Glomerular endothelial cell (primary cell): Measurements from ENCODE around the gene PXDC1. TPM values are rescaled to one million over a fixed set of nuclear protein-coding genes. Genes with fewer than 3 reads are reported as not detected.
"Not testable (repeated sequence)": the region's sequence is repeated elsewhere in the genome, so short reads cannot be mapped to it uniquely, and the experiment has no call there.

Experiments
- DNase-seq: peaks from one replicate; pipeline ENCODE4 v3.0.0-alpha.2; 2011; ENCODE audit warnings: low read depth, low spot score; ENCODE audit errors: extremely low read depth
- total RNA-seq: library from RNA; depleted of rRNA; stranded (reverse); fragments of >200 nt; gene quantifications from 2 replicates; pipeline ENCODE4 v1.2.3, GENCODE V29; 2015

The PXDC1 gene
- total RNA-seq, 1 donor from 2014 or later, result 257 TPM

DNA sequence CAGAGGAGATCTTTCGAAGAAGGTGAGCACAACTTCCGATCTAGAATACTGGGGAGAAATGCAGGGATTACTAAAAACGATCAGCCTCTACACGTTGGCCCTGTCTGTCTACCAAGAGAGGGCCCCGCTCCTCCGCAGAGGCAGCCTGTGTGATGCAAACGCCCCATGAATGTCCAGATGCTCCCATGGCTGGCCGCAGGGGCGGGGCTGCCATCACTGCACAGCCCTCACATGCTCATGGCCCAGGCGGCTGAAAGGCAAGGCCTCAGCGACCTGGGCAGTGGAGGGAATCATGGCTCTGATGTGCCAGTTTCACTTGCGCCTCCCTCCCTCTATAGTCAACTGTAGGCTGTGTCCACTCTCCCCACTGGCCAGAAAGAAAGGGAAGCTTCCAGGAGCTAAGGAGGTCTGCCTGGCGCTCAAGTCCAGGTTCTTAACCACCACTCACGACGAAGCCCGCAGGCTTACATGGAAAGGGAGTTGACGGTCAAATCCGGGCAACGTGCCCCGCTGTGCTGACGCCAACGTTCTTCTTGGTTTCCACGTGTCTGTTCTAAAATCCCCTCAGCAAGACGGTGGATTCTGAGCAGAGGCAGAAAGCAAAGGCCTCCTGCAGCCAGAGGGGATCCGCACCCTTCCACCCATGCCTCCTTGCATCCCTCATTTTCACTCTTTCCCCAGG is 14.2 kb downstream of the PXDC1 start:
- no peak for DNase-seq

DNA sequence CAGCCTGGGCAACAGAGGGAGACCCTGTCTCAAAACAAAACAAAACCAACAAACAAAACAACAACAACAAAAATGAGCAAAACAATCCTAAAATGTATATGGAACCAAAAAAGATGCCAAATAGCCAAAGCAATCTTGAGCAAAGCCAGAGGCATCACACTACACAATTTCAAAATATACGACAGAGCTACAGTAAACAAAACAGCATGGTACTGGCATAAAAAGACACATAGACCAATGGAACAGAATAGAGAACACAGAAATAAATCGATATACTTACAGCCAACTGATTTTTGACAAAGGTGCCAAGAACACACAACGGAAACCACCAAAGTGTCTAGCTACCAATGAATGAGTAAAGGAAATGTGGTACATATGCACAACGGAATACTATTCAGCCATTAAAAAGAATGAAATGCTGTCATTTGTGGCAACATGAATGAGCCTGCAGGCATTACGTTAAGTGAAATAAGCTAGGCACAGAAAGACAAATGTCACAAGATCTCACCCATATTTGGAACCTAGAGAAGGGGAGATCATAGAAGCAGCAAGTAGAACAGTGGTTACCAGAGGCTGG is 16.4 kb downstream of the PXDC1 start:
- no peak for DNase-seq

DNA sequence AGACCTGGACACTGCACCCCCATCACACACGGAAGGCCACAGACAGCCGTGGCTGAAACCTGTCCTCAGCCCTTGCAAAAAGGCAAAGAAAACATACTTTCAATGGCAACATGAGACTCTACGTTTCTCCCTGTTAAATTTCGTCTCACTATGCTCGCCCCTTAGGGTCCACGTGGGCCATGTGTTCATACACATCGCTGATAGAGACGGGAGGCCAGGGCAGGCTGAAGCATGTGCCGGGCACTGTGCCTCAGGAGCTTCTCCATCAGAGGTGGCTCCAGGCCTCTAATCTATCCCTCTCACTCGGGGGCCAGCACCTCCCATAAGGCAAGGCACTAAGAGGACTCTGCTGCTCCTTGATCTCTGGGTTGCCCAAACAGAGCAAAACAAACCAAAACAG is 17.5 kb downstream of the PXDC1 start:
- no peak for DNase-seq

DNA sequence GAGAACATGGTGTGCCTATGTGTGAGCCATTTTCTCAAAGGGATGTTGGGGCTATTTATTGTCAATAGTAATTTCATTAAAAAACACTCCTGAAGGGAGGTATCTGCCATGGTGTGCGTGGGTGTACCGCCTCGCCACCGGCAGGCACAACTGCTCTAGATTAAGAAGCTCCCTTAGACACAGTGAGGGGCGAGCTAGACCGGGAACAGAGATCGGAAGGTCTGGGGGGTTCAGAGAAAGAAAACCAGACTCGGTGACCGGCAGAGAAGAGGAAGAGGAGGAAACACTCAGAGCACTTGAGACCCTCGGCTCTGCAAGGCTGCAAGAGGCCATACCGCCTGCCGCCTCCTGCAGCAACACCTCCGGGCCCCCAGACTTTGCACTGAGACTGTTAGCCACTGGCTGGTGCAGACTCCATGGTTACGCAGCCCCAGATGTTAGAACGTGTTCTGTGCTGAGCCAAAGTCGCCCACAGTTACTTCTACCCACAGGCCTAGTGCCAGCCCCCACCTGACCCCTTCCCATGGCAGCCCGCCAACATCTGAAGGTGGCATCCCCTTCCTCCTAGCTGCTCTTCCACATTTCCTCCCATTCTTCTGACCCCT is 18.1 kb downstream of the PXDC1 start:
- no peak for DNase-seq

DNA sequence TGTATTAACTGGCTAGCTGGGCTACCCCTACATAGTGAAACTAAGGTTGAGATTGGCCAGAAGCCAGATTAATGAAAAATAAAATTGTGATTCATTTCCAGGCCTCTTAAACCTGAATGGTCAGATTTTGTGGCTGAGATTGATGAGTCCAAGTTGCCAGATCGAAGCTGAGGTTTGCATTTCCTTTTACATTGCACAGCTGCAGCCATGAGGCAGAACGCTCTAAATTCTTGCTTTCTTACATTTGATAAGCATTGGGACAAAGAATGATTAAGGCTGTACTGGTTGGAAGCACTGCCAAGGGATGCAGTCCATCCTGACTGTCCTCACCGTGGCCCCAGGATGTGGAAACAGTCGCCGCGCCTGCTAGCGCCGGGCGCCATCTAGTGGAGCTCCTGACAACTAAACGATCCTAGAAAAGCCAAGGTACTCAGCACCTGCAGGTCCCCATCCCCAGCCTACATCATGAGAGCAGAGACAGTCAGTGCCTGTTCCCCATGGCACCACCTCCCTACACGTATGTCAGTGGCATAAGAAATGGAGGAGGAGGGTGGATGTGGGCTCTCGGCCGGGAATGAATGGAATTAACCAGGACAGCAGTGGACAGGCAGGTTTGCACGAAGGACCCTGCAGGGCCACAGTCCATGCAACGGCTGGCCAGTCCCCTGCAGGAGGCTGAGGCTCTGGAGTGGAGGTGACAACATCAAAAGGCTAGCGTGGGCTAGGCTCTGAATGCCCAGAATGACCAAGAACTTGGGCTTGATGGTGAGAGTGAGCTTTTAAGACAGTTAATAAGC is 19.0 kb downstream of the PXDC1 start:
- DNase-seq, result no peak

DNA sequence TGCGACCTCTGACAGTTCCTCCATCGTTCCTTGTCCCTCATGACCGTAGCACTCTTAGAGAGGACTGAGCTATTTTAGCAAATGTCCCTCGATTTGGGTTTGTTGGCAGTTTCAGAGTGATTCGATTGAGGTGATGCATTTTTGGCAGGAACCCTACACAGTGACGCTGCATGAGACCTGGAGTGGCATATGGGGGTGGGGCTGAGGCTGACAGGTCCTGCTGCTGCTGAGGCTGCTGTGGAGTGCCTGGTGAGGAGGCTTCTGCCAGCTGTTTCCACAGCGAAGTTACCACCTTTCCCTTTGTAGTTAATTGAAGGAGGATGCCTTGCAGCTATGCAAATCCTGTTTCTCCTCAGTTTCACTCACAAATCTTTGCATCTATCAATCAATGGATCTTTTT is 19.8 kb downstream of the PXDC1 start:
- no peak for DNase-seq

DNA sequence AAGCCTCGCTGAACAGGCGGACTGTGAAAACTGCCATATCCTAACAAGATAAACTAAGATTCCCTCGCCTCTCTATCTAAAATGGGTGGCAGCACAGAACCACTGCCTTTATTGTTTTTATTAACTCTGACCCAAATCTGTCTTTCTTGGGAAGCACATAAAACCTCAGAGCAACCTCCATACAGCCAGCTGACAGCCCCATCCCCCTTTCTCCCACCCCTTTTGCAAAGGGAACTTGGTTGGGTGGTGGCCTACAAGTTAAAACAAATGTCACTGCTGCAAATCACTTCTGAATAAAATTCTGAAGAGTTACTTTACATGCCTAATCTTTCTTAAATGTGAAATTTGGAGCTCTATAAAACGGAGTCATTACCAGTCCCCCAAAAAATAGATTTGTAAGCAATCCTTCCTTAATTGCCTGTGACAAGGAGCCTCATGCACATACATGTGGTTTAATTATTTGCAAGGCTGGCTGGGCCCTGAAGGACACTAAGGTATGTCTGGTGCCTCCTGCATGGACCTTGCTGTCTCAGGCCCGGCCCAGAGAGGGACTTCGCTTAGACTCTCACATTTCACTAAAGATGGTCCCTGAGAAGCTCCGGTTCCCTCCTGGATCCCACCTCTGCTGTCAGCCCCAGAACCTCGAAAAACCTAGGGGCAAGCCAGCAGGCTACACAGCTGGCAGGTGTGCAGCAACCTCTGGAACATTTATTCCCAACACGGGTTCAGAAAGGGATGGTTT is 21.7 kb downstream of the PXDC1 start:
- no peak for DNase-seq

DNA sequence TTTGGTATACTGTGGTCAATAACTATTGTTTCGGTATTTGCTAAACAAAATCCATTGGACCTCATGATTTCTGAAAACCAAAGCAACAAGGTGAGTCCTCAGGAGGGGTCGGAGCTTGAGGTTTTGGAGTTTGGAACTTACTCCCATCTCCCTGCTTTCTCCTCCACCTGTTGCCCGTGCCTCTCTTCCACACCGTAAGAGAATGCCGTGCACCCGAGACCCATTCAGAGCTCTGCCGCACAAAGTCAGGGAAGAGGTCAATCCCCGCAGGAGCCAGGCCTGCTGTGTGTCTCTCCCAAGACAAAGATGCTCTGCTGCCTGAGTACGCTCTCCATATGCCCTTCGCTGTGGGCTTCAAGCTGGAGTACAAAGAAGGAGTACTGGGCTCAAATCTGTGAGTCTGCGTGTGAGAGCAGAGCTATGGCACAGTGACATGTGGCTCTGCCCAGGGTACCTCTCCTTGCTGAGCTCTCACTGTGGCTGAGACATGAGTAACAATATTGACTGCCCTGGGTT is 23.9 kb downstream of the PXDC1 start:
- no peak for DNase-seq

DNA sequence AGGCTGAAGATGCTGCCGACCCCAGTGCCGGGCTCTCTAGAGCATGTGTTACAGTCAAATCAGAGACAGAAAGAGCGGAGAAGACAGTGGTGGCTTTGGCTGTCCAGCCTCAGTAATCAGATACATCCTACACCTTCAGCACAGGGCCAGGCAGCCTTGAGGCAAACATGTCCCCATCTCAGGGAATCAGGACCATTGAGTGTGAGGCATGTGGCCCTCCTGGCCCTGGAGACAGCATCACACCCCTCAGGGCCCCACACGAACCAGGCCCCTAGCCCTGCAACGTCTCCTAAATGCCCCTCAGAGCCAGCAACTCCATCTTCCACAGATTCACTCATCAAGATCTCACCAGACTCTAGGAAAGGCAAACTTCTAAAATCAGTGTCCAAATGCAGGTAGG is 24.5 kb downstream of the PXDC1 start:
- DNase-seq, result no peak

DNA sequence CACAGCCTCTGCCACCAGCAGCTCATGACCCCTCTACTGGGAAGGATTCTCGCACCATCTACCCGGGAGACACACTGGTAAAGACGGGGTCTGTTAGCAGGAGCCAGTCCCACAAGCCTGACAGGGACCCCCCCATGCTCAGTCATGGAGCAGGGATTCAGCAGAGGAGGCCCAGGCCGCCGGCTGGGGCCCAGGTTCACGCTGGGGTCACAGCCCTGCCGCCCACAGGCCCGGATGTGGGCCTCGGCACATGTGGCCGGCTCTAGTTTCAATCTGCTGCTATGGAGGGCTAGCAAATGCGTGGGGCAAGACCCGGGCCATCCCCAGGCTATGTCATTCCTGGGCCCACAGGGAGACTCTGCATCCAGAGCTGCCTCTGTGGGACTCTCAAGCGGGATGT is 25.1 kb downstream of the PXDC1 start:
- DNase-seq, result no peak

DNA sequence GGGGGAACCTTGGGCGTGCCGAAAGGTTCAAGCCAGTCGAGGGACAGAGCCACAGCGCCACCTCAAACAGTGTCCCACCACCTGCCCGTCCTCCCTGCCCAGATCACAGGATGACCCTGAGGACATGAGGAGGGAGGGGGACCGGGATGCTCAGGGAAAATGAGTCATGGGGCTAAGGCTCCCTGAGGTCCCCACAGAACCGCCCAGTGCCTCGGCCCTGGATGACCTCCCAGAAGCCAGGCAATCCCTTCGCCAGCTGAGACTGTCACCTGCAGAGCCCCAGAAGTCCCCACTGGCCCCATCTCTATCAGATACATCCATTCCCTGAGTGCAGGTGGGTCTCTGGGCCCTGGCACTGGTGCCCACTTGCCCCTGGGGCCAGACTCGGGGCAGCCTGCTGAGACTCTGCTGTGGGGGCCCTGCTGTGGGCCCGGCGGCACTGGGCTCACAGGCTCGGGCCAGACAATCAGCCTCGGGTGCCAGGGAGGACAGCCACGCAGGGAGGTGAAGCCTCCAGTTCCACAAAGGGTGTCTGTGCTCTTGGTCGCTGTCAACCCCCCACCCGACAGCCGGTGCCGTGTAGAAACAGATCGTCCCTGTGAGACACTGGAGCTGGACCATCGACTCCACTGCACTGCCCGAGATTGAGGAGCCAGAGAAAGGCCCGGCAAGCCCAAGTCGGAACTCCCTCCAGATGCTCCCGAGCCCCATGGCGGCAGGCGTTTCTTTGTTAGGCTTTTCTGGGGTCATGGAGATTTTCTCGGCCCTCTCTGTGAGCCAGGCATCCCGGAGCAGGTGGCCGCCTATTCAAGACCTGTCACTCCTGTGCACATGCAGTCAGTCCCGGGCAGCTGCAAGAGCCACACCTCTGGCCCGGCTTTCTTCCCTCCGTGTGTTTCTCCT is 26.1 kb downstream of the PXDC1 start:
- DNase-seq, result no peak

DNA sequence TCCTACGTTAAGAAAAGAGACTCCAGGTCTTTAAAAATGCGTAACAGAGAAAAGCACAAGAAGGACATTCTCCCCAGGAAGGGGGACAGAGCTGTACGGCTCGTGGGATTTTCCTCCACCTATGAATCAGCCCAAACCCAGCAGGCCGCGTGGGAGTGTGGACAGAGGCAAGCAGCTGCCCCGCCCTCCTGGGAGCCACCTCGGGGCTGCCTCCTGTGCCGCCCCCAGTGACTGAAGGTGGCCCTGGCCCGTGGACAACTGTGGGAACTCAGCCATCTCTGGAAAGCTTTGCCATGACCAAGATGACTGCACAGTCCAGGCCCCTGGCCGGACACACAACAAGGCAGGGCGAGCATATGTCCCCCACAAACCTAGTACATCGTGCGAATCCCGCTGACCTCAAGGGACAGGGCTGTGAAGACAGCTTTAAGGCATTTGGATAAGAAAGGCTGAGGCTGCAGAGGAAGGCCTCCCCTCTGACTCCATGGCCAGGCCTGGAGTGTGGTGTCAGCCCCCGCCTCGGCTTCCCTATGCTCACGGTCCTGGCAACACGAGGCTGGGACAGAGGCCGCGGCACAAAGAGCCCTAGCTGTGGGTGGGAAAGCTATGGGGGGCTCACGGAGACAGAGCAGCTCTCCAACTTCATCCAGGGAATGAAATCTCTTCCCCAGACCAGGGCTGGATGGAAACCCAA is 26.9 kb downstream of the PXDC1 start:
- no peak for DNase-seq

DNA sequence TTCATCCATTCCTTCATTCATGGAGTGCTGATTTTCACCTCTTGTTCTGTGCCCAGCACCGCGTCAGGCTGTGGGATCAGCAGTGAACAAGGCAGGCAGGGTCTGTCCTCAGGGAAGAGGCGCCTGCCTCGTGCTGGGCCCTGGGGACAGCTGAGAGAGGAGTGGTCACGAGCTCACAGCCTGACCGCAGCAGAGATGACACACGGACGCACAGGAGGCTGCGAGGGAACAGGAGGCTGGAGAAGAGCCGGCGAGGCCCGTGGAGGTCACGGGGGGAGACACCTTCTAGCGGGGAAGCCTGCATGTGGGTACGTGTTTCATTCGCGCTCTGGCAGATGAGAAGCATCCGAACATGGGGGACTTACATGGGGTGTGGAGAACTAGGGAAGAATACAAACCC is 27.5 kb downstream of the PXDC1 start:
- no peak for DNase-seq

DNA sequence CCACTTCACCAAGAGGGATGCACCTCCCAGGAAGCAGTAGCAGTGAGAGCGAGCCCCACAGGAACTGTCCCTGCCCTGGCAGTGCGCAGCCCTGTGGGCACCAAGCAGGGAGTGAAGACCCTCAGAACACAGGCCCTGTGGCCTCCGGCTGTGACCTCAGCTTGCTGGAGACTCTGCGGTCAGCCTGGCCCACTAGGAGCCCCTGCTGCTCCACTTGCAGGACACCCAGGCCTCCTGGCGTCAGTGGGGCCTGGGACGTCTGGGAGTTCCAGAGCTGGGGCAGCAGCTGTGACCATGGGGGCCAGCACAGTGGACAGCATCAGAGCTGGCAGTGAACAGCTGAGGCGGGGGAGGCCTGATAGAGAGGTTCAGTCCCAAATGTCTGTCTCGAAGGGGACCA is 28.3 kb downstream of the PXDC1 start:
- DNase-seq, result no peak

DNA sequence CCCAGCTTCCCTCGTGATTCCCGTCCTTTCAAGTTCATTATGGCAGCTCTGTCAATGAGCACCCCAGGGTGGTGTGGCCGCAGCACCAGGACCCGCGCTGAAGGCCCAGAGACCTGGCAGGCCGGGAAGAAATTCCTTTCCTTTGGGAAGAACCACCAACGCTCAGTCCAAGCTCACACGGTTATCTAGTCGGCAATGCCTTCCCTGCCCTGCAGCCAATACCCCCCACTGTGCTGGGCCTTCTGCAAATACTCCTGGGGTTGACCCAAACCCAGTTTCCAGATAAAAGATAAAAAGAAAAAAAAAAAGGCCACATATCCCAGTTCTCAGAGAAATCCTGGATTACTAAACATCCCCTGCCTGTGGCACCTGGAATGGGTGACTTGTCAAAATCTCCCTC is 28.7 kb downstream of the PXDC1 start:
- DNase-seq, result no peak

DNA sequence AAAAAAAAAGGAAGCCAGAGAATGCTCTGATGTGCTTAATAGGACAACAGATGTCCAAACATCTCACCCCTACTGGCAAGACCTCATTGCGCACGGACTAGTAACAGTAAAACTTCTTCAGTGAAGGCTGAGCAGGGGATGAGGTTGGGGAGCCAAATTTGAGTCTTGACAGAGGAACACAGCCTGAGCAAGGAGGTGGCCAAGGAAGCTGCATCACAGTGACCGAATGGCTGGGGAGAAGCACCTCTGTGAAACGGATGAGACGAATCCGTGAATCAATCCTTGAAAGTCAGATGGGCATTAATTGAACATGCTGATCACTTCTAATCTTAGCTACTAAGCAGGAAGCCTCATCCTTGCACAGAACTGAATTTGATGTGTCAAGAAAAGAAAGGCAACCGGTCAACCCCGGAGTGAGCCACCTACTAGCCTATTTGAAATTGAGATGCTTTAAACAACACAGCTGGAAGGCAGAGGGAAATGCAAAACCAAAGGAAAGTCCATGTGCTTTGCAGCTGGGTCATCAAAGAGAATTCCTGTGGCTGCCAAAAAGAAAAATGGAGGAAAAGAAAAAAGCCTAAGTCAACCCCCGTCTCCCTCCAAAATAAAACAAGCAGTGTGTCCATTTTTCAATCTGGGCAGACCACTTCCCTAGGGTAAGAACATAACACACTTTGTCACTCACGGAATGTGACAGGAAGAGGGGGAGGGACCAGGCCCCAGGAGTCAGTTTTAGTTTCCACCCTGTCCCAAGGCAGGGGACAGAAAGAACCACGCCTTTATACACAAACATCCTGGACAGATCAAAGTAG is 29.5 kb downstream of the PXDC1 start:
- DNase-seq, result no peak

DNA sequence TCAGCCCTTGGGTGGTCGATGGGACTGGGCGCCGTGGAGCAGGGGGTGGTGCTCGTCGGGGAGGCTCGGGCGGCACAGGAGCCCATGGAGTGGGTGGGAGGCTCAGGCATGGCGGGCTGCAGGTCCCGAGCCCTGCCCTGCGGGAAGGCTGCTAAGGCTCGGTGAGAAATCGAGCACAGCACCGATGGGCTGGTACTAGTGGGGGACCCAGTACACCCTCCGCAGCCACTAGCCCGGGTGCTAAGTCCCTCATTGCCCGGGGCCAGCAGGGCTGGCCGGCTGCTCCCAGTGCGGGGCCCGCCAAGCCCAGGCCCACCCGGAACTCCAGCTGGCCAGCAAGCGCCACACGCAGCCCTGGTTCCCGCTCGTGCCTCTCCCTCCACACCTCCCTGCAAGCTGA is 30.7 kb downstream of the PXDC1 start:
- DNase-seq, result not testable (repeated sequence)
